Common myeloid progenitor, CD34-positive (primary cell): ENCODE data around the gene YPEL5.
A peak's percentile ranks its signal among the peaks of the same experiment; 100 is the strongest.
"Not testable (repeated sequence)": the region's sequence is repeated elsewhere in the genome, so short reads cannot be mapped to it uniquely, and the experiment has no call there.

Source experiments
- CTCF ChIA-PET: fragments of 350-600 bp; sonication (Branson Sonifier 250); formaldehyde crosslinking; loops from one replicate; lab custom pipeline; 2021; ENCODE audit warnings: antibody characterized with exemption; lab: Charles Lee
- POLR2A ChIA-PET: fragments of 350-600 bp; sonication (Branson Sonifier 250); formaldehyde crosslinking; loops from one replicate; lab custom pipeline; 2021; ENCODE audit warnings: antibody characterized with exemption; lab: Charles Lee
- DNase-seq, 3 donors: peaks; one replicate each; pipeline versions ENCODE4 v3.0.0 to v3.0.0-alpha.2; 2013
- H3K27ac ChIP-seq, 2 experiments: 1 replicate in 1 of 2; 2 replicates in 1 of 2; pipeline ENCODE4 v1.7.0; 2013; ENCODE audit warnings: inconsistent platforms in 2 of 2, low read length in 2 of 2, mild to moderate bottlenecking in 2 of 2, low read depth in 1 of 2, moderate library complexity in 1 of 2; ENCODE audit not compliant: severe bottlenecking in 2 of 2, insufficient read depth in 1 of 2, poor library complexity in 1 of 2
- H3K27me3 ChIP-seq, 5 experiments: replicated peaks in 2 of 5; 1 replicate in 3 of 5; 2 replicates in 2 of 5; pipeline versions ENCODE4 v1.6.1 to v1.7.0; 2013; ENCODE audit warnings: low read length in 4 of 5, mild to moderate bottlenecking in 2 of 5, moderate library complexity in 2 of 5, inconsistent platforms in 1 of 5; ENCODE audit not compliant: insufficient read depth in 5 of 5, control insufficient read depth in 4 of 5
- H3K36me3 ChIP-seq, 4 experiments: 1 replicate in 2 of 4; 2 replicates in 2 of 4; pipeline versions ENCODE4 v1.6.1 to v1.7.0; 2013; ENCODE audit warnings: low read length in 3 of 4, control low read depth in 1 of 4, mild to moderate bottlenecking in 1 of 4; ENCODE audit not compliant: control insufficient read depth in 4 of 4, insufficient read depth in 4 of 4
- H3K4me1 ChIP-seq, 4 experiments: 1 replicate in 3 of 4; 2 replicates in 1 of 4; pipeline versions ENCODE4 v1.6.1 to v1.7.1; 2013; ENCODE audit warnings: low read length in 3 of 4, mild to moderate bottlenecking in 3 of 4, control low read depth in 1 of 4, inconsistent platforms in 1 of 4, moderate library complexity in 1 of 4; ENCODE audit not compliant: control insufficient read depth in 4 of 4, insufficient read depth in 4 of 4; ENCODE audit errors: control extremely low read depth in 1 of 4
- H3K4me3 ChIP-seq, 7 experiments: 1 replicate in 4 of 7; 2 replicates in 3 of 7; pipeline versions ENCODE4 v1.5.1 to v1.7.0; 2013; ENCODE audit warnings: mild to moderate bottlenecking in 7 of 7, low read length in 6 of 7, moderate library complexity in 6 of 7, inconsistent platforms in 2 of 7, low read depth in 2 of 7, control low read depth in 1 of 7; ENCODE audit not compliant: insufficient read depth in 4 of 7, control insufficient read depth in 1 of 7; ENCODE audit errors: extremely low read depth in 1 of 7
- H3K9me3 ChIP-seq, 5 experiments: 1 replicate in 4 of 5; 2 replicates in 1 of 5; pipeline versions ENCODE4 v1.6.1 to v1.7.1; 2013; ENCODE audit warnings: low read length in 4 of 5, mild to moderate bottlenecking in 2 of 5, inconsistent platforms in 1 of 5, low read depth in 1 of 5, moderate library complexity in 1 of 5; ENCODE audit not compliant: control insufficient read depth in 4 of 5, insufficient read depth in 2 of 5; ENCODE audit errors: control extremely low read depth in 1 of 5
- WGBS: methylation state at CpG from one replicate; pipeline ENCODE4 v1.1.5; 2013; ENCODE audit not compliant: insufficient coverage; 5-methylcytosine and 5-hydroxymethylcytosine counted together

The YPEL5 gene

GRCh38 chr2:30135541-30135940 lies 11.3 kb upstream of the YPEL5 start:
- no peak overlapping the region for H3K27ac ChIP-seq
- 100% methylated on average over 2 of the region's 3 CpGs for WGBS
- CTCF ChIA-PET = interaction anchor here (0.9 to 4.2 kb wide), 4 partner anchors 10 to 44 kb away, joined by 3 to 15 read pairs (median 8); partner anchors contain the start of gene YPEL5

GRCh38 chr2:30136764-30137444 lies 9.9 kb upstream of the YPEL5 start:
- DNase-seq = no peak
- Histone ChIP-seq H3K27ac (no peak overlapping the region), H3K9me3 (no peaks in the 10 kb centered on the region), H3K4me3 (no peak overlapping the region), H3K27me3 (no peaks in the 10 kb centered on the region), H3K4me1 (peaks cover 0 to 3% (median 1%) of the 10 kb centered on the region in 4 experiments), H3K36me3 (no peaks in the 10 kb centered on the region)
- ChIA-PET CTCF (interaction anchor here (3.3 to 4.2 kb wide), 2 partner anchors 9 to 21 kb away, joined by 13 to 15 read pairs; partner anchors contain the start of gene YPEL5), POLR2A (interaction anchor here (0.6 kb wide), 1 partner anchor 1345 kb away, joined by 3 read pairs; no protein-coding TSS in a partner anchor)
- 66% methylated on average over 5 of the region's 10 CpGs for WGBS

More at GRCh38 chr2:30135541-30135940, 11.3 kb upstream of the YPEL5 start:
- H3K4me3 ChIP-seq = no peak overlapping the region
- no peaks in the 10 kb centered on the region for H3K9me3 ChIP-seq
- POLR2A ChIA-PET = no interaction called here
- peaks cover 0 to 3% (median 1%) of the 10 kb centered on the region in 4 experiments for H3K4me1 ChIP-seq
- DNase-seq = no peak
- H3K36me3 ChIP-seq = no peaks in the 10 kb centered on the region
- no peaks in the 10 kb centered on the region for H3K27me3 ChIP-seq

- Histone ChIP-seq H3K4me3 (no peak overlapping the region), H3K27me3 (no peaks in the 10 kb centered on the region), H3K4me1 (peaks cover 0 to 3% (median 1%) of the 10 kb centered on the region in 4 experiments), H3K27ac (no peak overlapping the region), H3K36me3 (no peaks in the 10 kb centered on the region), H3K9me3 (no peaks in the 10 kb centered on the region)
- CTCF ChIA-PET = interaction anchor here (1.1 to 1.7 kb wide), 3 partner anchors 9 to 25 kb away, joined by 3 to 4 read pairs (median 4); no protein-coding TSS in a partner anchor
- POLR2A ChIA-PET = interaction anchor here (0.7 kb wide), 1 partner anchor 38 kb away, joined by 3 read pairs; no protein-coding TSS in a partner anchor
- 20% methylated on average over 4 of the region's 6 CpGs for WGBS
- peak; percentile 40 to 81 (median 72) for DNase-seq
These were observed 7.5 kb upstream of the YPEL5 start for GRCh38 chr2:30139131-30139870.

GRCh38 chr2:30141136-30141535 lies 5.7 kb upstream of the YPEL5 start:
- DNase-seq = no peak
- no peak overlapping the region for H3K27ac ChIP-seq
- no peaks in the 10 kb centered on the region for H3K9me3 ChIP-seq
- no peak overlapping the region for H3K4me3 ChIP-seq
- peaks cover 6 to 14% (median 11%) of the 10 kb centered on the region in 4 experiments for H3K4me1 ChIP-seq
- CTCF ChIA-PET = interaction anchor here (1.5 kb wide), 1 partner anchor 565 kb away, joined by 4 read pairs; no protein-coding TSS in a partner anchor
- POLR2A ChIA-PET = no interaction called here
- no peaks in the 10 kb centered on the region for H3K36me3 ChIP-seq
- H3K27me3 ChIP-seq = no peaks in the 10 kb centered on the region

- no CpG with 5 or more reads among the region's 1 CpG for WGBS
- no peak for DNase-seq
- ChIA-PET POLR2A (no interaction called here), CTCF (interaction anchor here (0.6 kb wide), 1 partner anchor 44 kb away, joined by 4 read pairs; no protein-coding TSS in a partner anchor)
- H3K9me3 ChIP-seq = no peaks in the 10 kb centered on the region
- H3K4me3 ChIP-seq = no peak overlapping the region
- no peak overlapping the region for H3K27ac ChIP-seq
- peaks cover 15 to 27% (median 22%) of the 10 kb centered on the region in 4 experiments for H3K4me1 ChIP-seq
- no peaks in the 10 kb centered on the region for H3K27me3 ChIP-seq
- peaks cover 0 to 3% (median 2%) of the 10 kb centered on the region in 4 experiments for H3K36me3 ChIP-seq
These were observed 2.5 kb upstream of the YPEL5 start for GRCh38 chr2:30144260-30144659.

- not testable (repeated sequence) for H3K4me3 ChIP-seq, H3K27ac ChIP-seq, H3K9me3 ChIP-seq, H3K27me3 ChIP-seq
- H3K4me1 ChIP-seq = peaks cover 18 to 34% (median 29%) of the 10 kb centered on the region in 4 experiments
- H3K36me3 ChIP-seq = peaks cover 0 to 10% (median 4%) of the 10 kb centered on the region in 4 experiments
- no CpG with 5 or more reads among the region's 3 CpGs for WGBS
- peak in 2 of 3 donors; percentile 45 to 63 for DNase-seq
- POLR2A ChIA-PET = interaction anchor here (0.7 kb wide), 1 partner anchor 1129 kb away, joined by 3 read pairs; no protein-coding TSS in a partner anchor
- CTCF ChIA-PET = interaction anchor here (2.2 to 8.3 kb wide), 3 partner anchors 10 to 27 kb away, joined by 7 to 68 read pairs (median 13); no protein-coding TSS in a partner anchor
These were observed 1.9 kb upstream of the YPEL5 start for GRCh38 chr2:30144951-30145350.
